Ovary (tissue), 9 donors: ENCODE data around the gene WDR82. TPM values are rescaled to one million over a fixed set of nuclear protein-coding genes. Genes with fewer than 3 reads are reported as not detected.

Experiments
- DNase-seq, 5 donors: peaks; one replicate each; pipeline ENCODE4 v3.0.0-alpha.2; 2019 to 2020
- H3K27ac ChIP-seq, 2 donors: fragments of 200-600 bp; one replicate each; pipeline versions ENCODE4 v1.5.1 to v1.8.0; 2019 to 2022
- H3K27me3 ChIP-seq: fragments of 200-600 bp; one replicate; pipeline ENCODE4 v1.8.0; 2022
- H3K36me3 ChIP-seq: fragments of 200-600 bp; sonication (generic); one replicate; pipeline ENCODE4 v1.5.1; 2019
- H3K4me1 ChIP-seq: one replicate; pipeline ENCODE4 v1.8.1; 2013; ENCODE audit warnings: mild to moderate bottlenecking, moderate library complexity; ENCODE audit not compliant: insufficient read depth
- H3K4me3 ChIP-seq: fragments of 200-600 bp; sonication (generic); one replicate; pipeline ENCODE4 v1.5.1; 2017
- H3K9me3 ChIP-seq, 2 donors: fragments of 200-600 bp in 1 of 2; sonication (generic) in 1 of 2; one replicate each; pipeline versions ENCODE4 v1.5.1 to v1.8.1; 2013 to 2019; ENCODE audit warnings: mild to moderate bottlenecking in 1 of 2, moderate library complexity in 1 of 2
- CTCF ChIP-seq, 3 donors: fragments of 450-650 bp in 2 of 3; fragments of 200-600 bp in 1 of 3; IDR thresholded peaks; one replicate each; pipeline versions ENCODE4 v1.5.1 to v1.8.0; 2016 to 2022; ENCODE audit warnings: antibody characterized with exemption in 3 of 3, mild to moderate bottlenecking in 1 of 3
- EP300 ChIP-seq: sonication (generic); formaldehyde crosslinking; IDR thresholded peaks from one replicate; pipeline ENCODE4 v1.6.1; 2017; ENCODE audit warnings: antibody characterized with exemption
- POLR2A ChIP-seq: fragments of 450-650 bp; IDR thresholded peaks from one replicate; pipeline ENCODE4 v1.6.1; 2017; ENCODE audit warnings: antibody characterized with exemption, mild to moderate bottlenecking, moderate library complexity
- WGBS, 3 donors: extraction: QIAGEN DNeasy Blood & Tissue Kit in 1 of 3; methylation state at CpG; one replicate each; pipeline versions ENCODE4 v1.1.5 to v1.1.7; 2013 to 2017; 5-methylcytosine and 5-hydroxymethylcytosine counted together
- intact Hi-C, 4 donors: fragments of 100-400 bp; cut with DNase I; formaldehyde crosslinking; loops; one replicate each; pipeline versions ENCODE4 v1.11.0 to v1.15.1; 2022 to 2023
- polyA plus RNA-seq, 2 donors: library from polyadenylated mRNA; stranded (reverse); fragments of 200-250 nt in 1 of 2; fragments of 350-450 nt in 1 of 2; fragmentation: Illumina TruSeq in 1 of 2; extraction: RNeasy Lipid Tissue Mini Kit (QIAGEN cat#74804) in 1 of 2; gene quantifications; one replicate each; pipeline ENCODE4 v1.2.3, GENCODE V29; 2013 to 2014
- total RNA-seq, 7 donors: library from RNA; depleted of rRNA in 2 of 7; stranded (reverse); fragments of >200 nt in 2 of 7; fragmentation: NEBNext Ultra II Directional in 3 of 7; extraction: Animal tissue kit (Norgen Biotek cat#: 25700) in 3 of 7; gene quantifications; one replicate each; pipeline versions ENCODE4 v1.1.0 to v1.2.4, GENCODE V29; 2016 to 2023
- donor health status: DM: no; HTN: no; CAD: no; lungs with moderate emphysema.
- donor health status: DM: no; HTN: no; CAD: no.
- donor health status: Bipolar disorder and iron deficiency.
- donor health status: DM: yes; HTN: yes; CAD: no.
- donor health status: DM: no; HTN: no; CAD: no.
- donor health status: DM: yes; HTN: yes; CAD: no.

Gene WDR82
- total and polyA plus RNA-seq, 9 donors, result 36.4 to 110 (median 95.2) TPM

- no peak for TF ChIP-seq EP300
- H3K4me3 ChIP-seq, result no peak overlapping the region
- H3K9me3 ChIP-seq, result no peaks in the 10 kb centered on the region
- peak in 1 of 5 donors; percentile 27 for DNase-seq
- H3K27ac ChIP-seq, result no peak overlapping the region
- intact Hi-C loops, result no loop called here
- 65 to 89% (median 81%) methylated on average over 3 of the region's 3 CpGs for WGBS, 3 donors
- no peaks in the 10 kb centered on the region for H3K27me3 ChIP-seq
- peaks cover 2% of the 10 kb centered on the region for H3K36me3 ChIP-seq
- H3K4me1 ChIP-seq, result peaks cover 16% of the 10 kb centered on the region
Observed at GRCh38 chr3:52233968-52234367, 44.5 kb downstream of the WDR82 start.

DNA sequence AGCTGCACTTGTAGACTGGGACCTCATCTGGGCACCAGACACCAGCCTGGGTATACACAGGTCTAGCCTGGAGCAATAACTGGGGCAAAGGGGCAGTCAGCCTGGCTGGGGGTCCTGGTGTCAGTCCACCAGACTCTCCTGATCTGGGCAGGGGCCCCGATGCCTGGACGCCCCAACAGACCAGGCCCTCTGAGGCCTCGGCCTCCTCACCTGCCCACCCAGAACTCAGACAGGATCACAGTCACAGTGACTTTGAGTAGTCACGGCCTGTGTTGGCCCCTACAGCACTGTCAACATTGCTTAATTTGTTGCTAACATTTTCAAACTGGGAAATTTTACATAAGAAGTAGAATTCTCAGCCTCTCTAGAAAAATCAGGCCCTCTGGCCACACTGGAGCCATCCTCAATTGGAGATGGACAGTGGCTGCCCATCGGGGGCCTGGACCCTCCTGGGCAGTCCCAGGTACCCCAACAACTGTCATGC is 45.3 kb downstream of the WDR82 start:
- Histone ChIP-seq H3K4me1 (peaks cover 14% of the 10 kb centered on the region), H3K36me3 (peaks cover 2% of the 10 kb centered on the region)
- intact Hi-C loops, result no loop called here

DNA sequence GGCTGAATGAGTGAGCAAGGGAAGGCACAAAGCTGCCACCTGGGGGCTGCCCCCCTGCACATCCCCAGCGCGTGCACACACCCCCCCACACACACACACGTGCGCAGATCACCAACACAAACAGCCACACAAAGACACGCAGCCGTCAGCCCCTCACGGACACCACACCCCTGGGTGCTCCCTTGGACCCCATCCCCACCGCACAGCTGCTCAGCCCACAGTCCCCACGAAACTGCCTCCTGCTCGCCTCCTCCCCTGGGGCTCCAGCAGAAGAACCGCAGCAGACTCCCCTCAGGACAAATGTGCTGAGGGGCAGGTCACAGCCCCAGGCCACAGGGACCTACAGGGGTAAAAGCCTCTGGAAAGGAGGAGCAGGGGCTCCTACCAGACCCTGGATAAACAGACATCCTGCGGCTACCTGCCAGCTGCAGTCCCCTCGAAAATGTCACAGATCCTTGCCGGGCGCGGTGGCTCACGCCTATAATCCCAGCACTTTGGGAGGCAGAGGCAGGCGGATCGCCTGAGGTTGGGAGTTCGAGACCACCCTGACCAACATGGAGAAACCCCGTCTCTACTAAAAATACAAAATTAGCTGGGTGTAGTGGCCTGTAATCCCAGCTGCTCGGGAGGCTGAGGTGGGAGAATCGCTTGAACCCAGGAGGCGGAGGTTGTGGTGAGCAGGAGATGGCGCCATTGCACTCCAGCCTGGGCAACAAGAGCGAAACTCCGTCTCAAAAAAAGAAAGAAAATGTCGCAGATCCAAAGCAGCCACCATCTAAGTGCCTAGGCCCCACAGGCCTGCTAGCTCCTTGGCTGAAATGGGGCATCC is 46.0 kb downstream of the WDR82 start:
- Histone ChIP-seq H3K4me3 (no peak overlapping the region), H3K9me3 (no peaks in the 10 kb centered on the region), H3K4me1 (peaks cover 14% of the 10 kb centered on the region), H3K27ac (no peak overlapping the region), H3K36me3 (peaks cover 2% of the 10 kb centered on the region), H3K27me3 (no peaks in the 10 kb centered on the region)
- DNase-seq, result peak in 1 of 5 donors; percentile 25
- 81 to 87% (median 83%) methylated on average over 27 to 28 of the region's 28 CpGs for WGBS, 3 donors
- TF ChIP-seq POLR2A (no peak), EP300 (no peak), CTCF (IDR thresholded peaks at IDR 0.05) (no peak)
- intact Hi-C loops, result no loop called here

More for the DNA sequence above, 45.3 kb downstream of the WDR82 start:
- H3K9me3 ChIP-seq, result no peaks in the 10 kb centered on the region
- TF ChIP-seq CTCF (IDR thresholded peaks at IDR 0.05) (no peak), POLR2A (no peak), EP300 (no peak)
- no peak overlapping the region for H3K27ac ChIP-seq
- WGBS, 3 donors, result 84 to 94% (median 89%) methylated on average over 5 of the region's 5 CpGs
- DNase-seq, result peak in 1 of 5 donors; percentile 21
- H3K4me3 ChIP-seq, result no peak overlapping the region
- H3K27me3 ChIP-seq, result no peaks in the 10 kb centered on the region

DNA sequence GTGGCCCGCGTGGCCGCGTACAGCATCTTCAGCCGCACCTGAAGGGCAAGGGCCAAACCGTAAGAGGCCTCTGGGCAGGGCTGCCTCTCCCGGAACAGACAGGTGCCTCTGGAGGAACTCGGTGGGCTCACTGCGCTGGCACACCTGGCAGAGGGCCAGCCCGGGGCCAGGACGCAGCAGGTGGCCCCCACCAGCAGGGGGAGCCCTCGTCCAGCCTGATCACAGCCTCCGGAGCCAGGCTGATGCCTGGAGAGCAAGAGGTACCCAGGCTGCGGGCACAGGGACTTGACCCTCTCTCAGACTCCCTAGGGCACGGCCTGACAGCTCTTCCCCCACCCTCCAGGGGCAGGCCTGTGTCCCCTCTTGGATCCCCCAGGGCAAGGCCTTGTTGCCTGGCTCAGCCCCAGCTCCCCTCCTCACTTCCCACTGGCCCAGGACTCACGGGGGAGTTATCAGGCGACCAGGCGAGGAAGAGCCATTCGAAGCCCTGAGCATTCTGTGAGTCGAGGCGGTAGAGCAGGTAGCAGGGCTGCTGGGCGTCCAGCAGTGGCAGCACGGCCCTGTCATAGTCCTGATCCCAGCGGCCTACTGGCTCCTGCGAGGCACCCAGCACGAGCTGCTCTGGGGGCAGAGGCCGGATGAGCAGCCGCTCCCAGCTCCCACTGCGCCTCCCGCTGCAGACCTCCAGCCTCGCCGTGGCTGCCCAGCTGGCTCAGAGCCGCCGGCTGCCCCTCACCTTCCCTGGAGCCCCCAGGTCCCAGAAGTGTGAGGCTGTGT is 46.8 kb downstream of the WDR82 start:
- DNase-seq, result peak; percentile 45 to 79 (median 69)
- TF ChIP-seq EP300 (no peak), POLR2A (no peak), CTCF (IDR thresholded peaks at IDR 0.05) (peak; percentile 8 to 57 (median 44))
- intact Hi-C loops, result no loop called here
- Histone ChIP-seq H3K27me3 (no peaks in the 10 kb centered on the region), H3K4me1 (peaks cover 8% of the 10 kb centered on the region), H3K4me3 (no peak overlapping the region), H3K36me3 (peaks cover 2% of the 10 kb centered on the region), H3K9me3 (no peaks in the 10 kb centered on the region), H3K27ac (no peak overlapping the region)
- 70 to 77% (median 74%) methylated on average over 30 to 34 of the region's 34 CpGs for WGBS, 3 donors
